SJSA1 (cell line): ENCODE results near the gene JMJD8. TPM values are rescaled to one million over a fixed set of nuclear protein-coding genes. Genes with fewer than 3 reads are reported as not detected.

Source experiments
- DNase-seq, 2 experiments: peaks; one replicate each; pipeline ENCODE4 v3.0.0-alpha.2; 2015 to 2020; ENCODE audit warnings: low spot score in 2 of 2, low read depth in 1 of 2
- H3K27ac ChIP-seq: fragments of 250-450 bp; sonication (Bioruptor Pico); 2 replicates; pipeline ENCODE4 v1.5.1; 2020; ENCODE audit warnings: mild to moderate bottlenecking, moderate library complexity
- H3K27me3 ChIP-seq: fragments of 250-450 bp; sonication (Bioruptor Pico); replicated peaks from 2 replicates; pipeline ENCODE4 v1.5.1; 2020; ENCODE audit warnings: mild to moderate bottlenecking, moderate library complexity
- H3K36me3 ChIP-seq: fragments of 250-450 bp; sonication (Bioruptor Pico); 2 replicates; pipeline ENCODE4 v1.5.1; 2020; ENCODE audit warnings: mild to moderate bottlenecking
- H3K4me1 ChIP-seq: fragments of 250-450 bp; sonication (Bioruptor Pico); replicated peaks from 2 replicates; pipeline ENCODE4 v1.6.1; 2021; ENCODE audit warnings: mild to moderate bottlenecking
- H3K4me3 ChIP-seq: fragments of 250-450 bp; sonication (Bioruptor Pico); 2 replicates; pipeline ENCODE4 v1.5.1; 2020; ENCODE audit warnings: mild to moderate bottlenecking
- H3K9me3 ChIP-seq: fragments of 250-450 bp; sonication (Bioruptor Pico); replicated peaks from 2 replicates; pipeline ENCODE4 v1.5.1; 2020; ENCODE audit warnings: mild to moderate bottlenecking
- total RNA-seq: library from RNA; depleted of rRNA; stranded (reverse); fragments of >200 nt; shearing (Covaris generic); gene quantifications from 2 replicates; pipeline ENCODE4 v1.2.3, GENCODE V29; 2014; rRNA removed

The JMJD8 gene
- total RNA-seq, 1 experiment from 2014 or later: 25.7 TPM

DNA sequence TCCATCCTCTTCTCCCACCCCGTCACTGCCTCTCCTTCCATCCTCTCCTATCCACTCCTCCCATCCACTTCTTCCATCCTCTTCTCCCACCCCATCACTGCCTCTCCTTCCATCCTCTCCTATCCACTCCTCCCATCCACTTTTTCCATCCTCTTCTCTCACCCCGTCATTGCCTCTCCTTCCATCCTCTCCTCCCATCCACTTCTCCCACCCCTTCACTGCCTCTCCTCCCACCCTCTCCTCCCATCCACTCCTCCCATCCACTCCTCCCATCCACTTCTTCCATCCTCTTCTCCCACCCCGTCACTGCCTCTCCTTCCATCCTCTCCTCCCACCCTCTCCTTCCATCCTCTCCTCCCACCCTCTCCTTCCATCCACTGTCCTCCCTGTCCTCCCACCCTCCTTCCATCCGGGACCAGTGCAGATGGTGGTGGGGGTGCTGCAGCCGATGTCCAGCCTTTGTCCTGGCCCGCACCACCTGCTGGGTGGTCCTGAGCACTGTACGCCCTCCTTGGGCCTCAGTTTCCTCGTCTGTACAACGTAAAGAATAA is 52.3 kb downstream of the JMJD8 start:
- no peaks in the 10 kb centered on the region for H3K27me3 ChIP-seq
- no peak overlapping the region for H3K27ac ChIP-seq
- H3K4me3 ChIP-seq: no peak overlapping the region
- peaks cover 31% of the 10 kb centered on the region for H3K4me1 ChIP-seq
- no peak for DNase-seq
- peaks cover 19% of the 10 kb centered on the region for H3K36me3 ChIP-seq
- no peaks in the 10 kb centered on the region for H3K9me3 ChIP-seq

Other genes starting within 250 kb of the JMJD8 start
- gene CAPN15, start 156.6 kb downstream of the JMJD8 start, total RNA-seq: 44.4 and 46.1 TPM in 2 replicates
- not detected in 2 replicates for gene PRR35, start 123.9 kb downstream of the JMJD8 start, total RNA-seq
- 0.37 TPM in 1 of 2 replicates, not detected in the other for gene NHLRC4, start 117.3 kb downstream of the JMJD8 start, total RNA-seq
- 19.6 and 33.8 TPM in 2 replicates for gene PIGQ, start 114.4 kb downstream of the JMJD8 start, total RNA-seq
- gene RAB40C, start 94.3 kb downstream of the JMJD8 start, total RNA-seq: 10.2 and 17.8 TPM in 2 replicates
- 0.39 and 0.41 TPM in 2 replicates for gene WFIKKN1, start 53.3 kb downstream of the JMJD8 start, total RNA-seq
- 73.1 and 86.6 TPM in 2 replicates for gene METTL26, start 48.0 kb downstream of the JMJD8 start, total RNA-seq
- gene MCRIP2, start 42.5 kb downstream of the JMJD8 start, total RNA-seq: 3.0 TPM in 1 of 2 replicates, not detected in the other
- gene WDR90, start 35.0 kb downstream of the JMJD8 start, total RNA-seq: 12.1 and 31.9 TPM in 2 replicates
- gene RHOT2, start 16.2 kb downstream of the JMJD8 start, total RNA-seq: 51.2 and 64.3 TPM in 2 replicates
- 1.1 and 13.1 TPM in 2 replicates for gene RHBDL1, start 8.7 kb downstream of the JMJD8 start, total RNA-seq
- 150 and 253 TPM in 2 replicates for gene STUB1, start 3.9 kb downstream of the JMJD8 start, total RNA-seq
- 2.1 TPM in 2 replicates for gene WDR24, start 6.1 kb upstream of the JMJD8 start, total RNA-seq
- 0.13 TPM in 1 of 2 replicates, not detected in the other for gene FBXL16, start 21.5 kb upstream of the JMJD8 start, total RNA-seq
- 75.5 and 99.3 TPM in 2 replicates for gene METRN, start 30.8 kb upstream of the JMJD8 start, total RNA-seq
- 43.7 and 95.5 TPM in 2 replicates for gene ANTKMT, start 36.8 kb upstream of the JMJD8 start, total RNA-seq
- gene CCDC78, start 42.1 kb upstream of the JMJD8 start, total RNA-seq: 0.26 TPM in 1 of 2 replicates, not detected in the other
- gene HAGHL, start 42.8 kb upstream of the JMJD8 start, total RNA-seq: 7.8 and 16.6 TPM in 2 replicates
- 24.2 and 27.4 TPM in 2 replicates for gene CIAO3, start 56.7 kb upstream of the JMJD8 start, total RNA-seq
- not detected in 2 replicates for gene MSLN, start 76.4 kb upstream of the JMJD8 start, total RNA-seq
- 35.7 and 46.5 TPM in 2 replicates for gene RPUSD1, start 104.0 kb upstream of the JMJD8 start, total RNA-seq
- gene CHTF18, start 104.3 kb upstream of the JMJD8 start, total RNA-seq: 25.4 and 30.6 TPM in 2 replicates
- not detected in 2 replicates for gene GNG13, start 116.4 kb upstream of the JMJD8 start, total RNA-seq